RPMI8226 (cell line): ENCODE data around the gene SEZ6L.

Experiments
- DNase-seq: peaks from one replicate; pipeline ENCODE4 v3.0.0-alpha.2; 2015

Gene SEZ6L

DNA sequence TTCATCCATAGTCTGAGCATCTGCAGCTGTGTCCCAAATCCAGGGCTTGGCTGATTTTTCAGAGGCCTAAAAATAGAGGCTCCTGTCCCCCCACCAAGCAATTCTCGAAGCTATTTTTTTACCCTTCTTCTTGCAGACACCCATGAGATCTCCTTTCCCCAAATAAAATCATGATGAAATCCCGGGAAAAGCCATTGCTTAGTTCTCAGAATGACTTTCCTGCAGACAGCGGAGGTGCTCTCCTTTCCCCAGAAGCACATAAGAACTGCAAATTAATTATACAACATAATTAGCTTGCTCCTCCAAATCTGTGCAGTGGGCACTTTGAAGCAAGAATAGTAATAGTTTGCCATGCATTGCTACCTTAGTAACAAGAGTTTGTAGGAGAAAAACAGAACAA lies 176.2 kb downstream of the SEZ6L start:
- DNase-seq = no peak

GRCh38 chr22:26348810-26349526 lies 179.7 kb downstream of the SEZ6L start:
- no peak for DNase-seq

- DNase-seq = no peak
These were observed 185.4 kb downstream of the SEZ6L start for GRCh38 chr22:26354707-26355106.

- no peak for DNase-seq
These were observed 188.0 kb downstream of the SEZ6L start for GRCh38 chr22:26357281-26357680.

DNA sequence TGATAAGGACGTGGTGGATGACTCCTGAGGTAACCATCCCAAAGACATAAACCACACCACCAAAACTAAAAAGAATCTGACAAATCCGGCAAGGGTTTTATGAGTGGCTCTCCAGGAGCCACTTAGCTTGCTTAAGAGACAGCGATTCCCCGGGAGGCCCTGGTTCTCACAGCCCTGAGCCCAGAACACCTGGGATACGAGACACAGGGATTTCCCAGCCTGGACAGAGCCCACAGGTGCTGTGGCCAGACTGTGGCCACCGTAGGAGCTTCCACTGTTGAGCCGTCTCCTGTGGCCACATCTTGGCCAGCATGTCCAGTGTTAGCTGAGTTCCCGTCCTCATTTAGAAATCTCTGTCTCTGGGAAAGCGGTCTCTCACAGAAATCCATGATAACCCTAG lies 188.6 kb downstream of the SEZ6L start:
- DNase-seq = no peak

- no peak for DNase-seq
These were observed 189.9 kb downstream of the SEZ6L start for GRCh38 chr22:26359156-26359555.

- DNase-seq = peak; percentile 69
These were observed 191.1 kb downstream of the SEZ6L start for GRCh38 chr22:26360169-26360885.

DNA sequence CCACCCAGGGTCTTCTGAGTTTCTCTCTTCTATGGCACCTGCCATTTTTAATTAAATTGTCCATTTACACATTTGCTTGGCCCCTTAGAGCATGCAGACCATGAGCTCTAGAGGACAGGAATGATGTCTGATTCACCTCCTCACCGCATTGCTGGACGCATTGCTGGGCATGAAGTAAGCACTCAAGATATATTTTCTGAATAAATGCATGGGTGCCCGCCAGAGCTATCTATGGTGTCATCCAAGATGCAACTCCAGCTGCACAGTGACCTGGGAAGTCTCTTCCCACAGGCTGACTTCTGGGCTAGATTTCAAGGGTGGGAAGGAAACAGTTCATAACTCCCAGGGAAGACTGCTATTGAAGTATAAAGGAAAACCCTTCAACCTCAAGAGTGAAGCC lies 193.2 kb downstream of the SEZ6L start:
- DNase-seq = no peak

GRCh38 chr22:26364066-26365015 lies 195.1 kb downstream of the SEZ6L start:
- DNase-seq = peak; percentile 79

- peak; percentile 80 for DNase-seq
These were observed 198.4 kb downstream of the SEZ6L start for GRCh38 chr22:26367402-26368245.

DNA sequence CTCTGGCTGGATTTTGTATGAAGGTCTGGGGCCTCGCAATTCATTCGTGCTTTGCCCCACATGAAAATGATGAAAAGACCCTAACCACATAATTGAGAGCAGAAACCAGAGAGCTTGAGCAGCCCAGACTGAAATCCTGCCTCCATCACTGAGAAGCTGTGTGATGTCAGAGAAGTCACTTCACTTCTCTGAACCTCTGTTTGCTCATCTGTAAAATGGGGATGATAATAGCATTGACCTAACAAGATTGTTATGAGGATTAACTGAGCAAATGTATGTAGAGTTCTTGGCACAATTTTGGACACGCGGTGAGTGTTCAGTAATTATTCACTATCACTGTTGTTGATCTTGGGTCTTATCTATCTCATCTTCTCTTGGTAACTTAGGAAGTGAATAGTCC lies 203.6 kb downstream of the SEZ6L start:
- DNase-seq = no peak

GRCh38 chr22:26374391-26375026 lies 205.2 kb downstream of the SEZ6L start:
- DNase-seq = no peak

DNA sequence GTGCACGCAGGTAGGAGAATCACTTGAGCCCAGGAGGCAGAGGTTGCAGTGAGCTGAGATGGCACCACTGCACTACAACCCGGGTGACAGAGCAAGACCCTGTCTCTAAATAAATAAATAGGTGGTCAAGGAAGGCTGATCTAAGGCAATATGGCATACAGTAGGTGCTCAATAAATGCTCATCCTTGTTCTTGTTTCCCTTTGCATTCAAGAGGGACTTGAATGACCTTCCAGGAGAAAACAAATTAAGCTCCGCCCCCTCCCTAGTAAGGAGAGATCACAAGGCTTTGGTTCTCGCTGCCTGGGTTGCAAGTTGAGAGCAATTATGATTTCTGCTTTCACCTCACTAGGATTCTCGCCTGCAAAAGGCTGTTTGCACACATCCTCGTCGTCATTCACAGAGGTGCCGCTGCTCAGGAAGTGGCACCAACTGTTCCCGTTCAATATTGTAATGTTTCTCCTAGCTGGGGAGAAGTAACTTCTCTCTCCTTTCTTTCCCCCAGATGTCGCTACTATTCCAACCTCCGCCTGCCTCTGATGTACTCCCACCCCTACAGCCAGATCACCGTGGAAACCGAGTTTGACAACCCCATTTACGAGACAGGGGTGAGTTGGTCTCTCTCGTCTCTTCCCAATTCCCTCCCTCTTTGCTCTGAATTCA lies 208.0 kb downstream of the SEZ6L start:
- no peak for DNase-seq

GRCh38 chr22:26380072-26380830 lies 211.0 kb downstream of the SEZ6L start:
- no peak for DNase-seq

DNA sequence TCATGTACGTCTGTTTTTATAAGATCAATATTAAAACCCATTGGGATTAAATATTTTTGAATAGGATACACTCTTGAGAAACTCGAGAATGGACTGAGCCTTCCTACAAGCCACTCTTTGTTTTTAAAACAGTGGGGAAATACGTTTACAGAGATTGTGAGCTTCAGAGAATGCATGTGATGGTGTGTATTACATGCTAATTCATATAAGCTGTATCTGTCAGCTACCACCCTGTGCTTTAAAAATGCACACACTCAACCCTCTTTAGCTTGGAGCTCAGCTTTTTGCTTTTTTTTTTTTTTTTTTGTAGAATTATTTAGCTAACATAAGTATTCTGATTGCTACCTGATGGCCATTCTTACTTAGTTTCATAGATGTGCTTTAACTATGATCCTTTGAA lies 213.5 kb downstream of the SEZ6L start:
- no peak for DNase-seq

- DNase-seq = no peak
These were observed 214.8 kb downstream of the SEZ6L start for GRCh38 chr22:26383968-26384556.

DNA sequence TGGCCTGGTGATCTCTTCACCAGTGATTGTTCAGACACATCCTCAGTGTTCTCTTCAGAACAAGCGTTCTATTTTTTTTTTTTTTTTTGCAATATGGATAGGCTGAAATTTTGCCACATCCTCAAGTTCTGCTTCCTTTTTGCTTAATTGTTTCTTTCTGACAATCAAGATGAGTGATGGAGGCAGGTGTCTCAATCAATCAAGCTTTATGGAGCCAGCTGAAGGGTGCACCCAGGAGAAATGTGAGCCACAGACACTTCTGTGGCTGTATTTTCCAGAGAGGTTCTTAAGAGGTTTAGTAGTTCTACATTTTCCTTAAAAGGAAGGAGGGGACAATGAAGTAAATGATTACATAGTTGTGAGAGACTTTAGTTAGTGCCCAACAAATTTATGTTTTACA lies 215.9 kb downstream of the SEZ6L start:
- no peak for DNase-seq

DNA sequence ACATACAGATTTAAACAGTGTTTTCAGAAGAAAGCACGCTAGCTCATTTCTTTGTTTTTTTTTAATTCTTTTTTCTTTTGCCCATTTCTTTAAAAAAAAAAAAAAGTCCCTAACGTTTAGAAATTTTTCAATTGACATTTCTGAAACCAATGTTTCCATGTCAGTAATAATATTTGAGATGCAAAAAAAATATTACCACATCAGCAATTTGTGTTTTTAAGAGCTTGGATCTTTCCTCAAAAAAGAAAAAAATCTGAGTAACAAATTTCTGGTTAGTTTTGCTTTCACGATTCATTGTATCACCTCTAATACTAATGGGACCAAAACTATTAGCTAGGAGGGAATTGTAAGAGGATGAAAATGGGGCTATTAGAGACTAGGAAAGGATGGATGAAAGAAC lies 219.9 kb downstream of the SEZ6L start:
- no peak for DNase-seq

DNA sequence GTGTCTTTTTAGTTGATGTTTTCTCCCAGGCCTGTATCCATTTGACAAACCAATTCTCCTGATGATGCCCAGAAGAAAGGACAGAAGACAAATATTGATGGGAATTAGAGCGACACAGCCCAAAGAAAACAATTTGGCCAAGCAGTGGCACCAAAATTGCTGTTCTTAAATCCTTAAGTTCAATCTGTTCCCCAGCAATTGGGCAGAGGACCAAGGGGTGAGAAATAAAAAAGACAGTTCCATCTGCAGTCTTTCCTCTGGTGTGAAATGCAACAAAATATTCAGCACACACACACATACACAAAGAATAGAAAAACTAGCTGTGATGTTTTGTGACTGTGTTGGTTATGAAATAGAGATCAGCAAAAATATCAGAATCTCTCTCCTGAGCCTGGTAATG lies 221.8 kb downstream of the SEZ6L start:
- no peak for DNase-seq

- DNase-seq = no peak
These were observed 222.4 kb downstream of the SEZ6L start for GRCh38 chr22:26391623-26392022.
